Skin of body (tissue), 2 donors: ENCODE data around the gene HECTD2. TPM values are rescaled to one million over a fixed set of nuclear protein-coding genes. Genes with fewer than 3 reads are reported as not detected.
"Not testable (repeated sequence)": the region's sequence is repeated elsewhere in the genome, so short reads cannot be mapped to it uniquely, and the experiment has no call there.

ENCODE experiments used
- DNase-seq: peaks from one replicate; lab custom pipeline; 2025; lab: John Stamatoyannopoulos, UW
- total RNA-seq: library from RNA; depleted of rRNA; stranded (reverse); fragments of >200 nt; gene quantifications from one replicate; pipeline ENCODE4 v1.2.3, GENCODE V29; 2014

Gene HECTD2
- 20.4 TPM for total RNA-seq

- DNase-seq: peak; percentile 74
Measured at GRCh38 chr10:91409869-91410637, at the start of gene HECTD2. HECTD2 (plus strand) TSS chr10:91410344; CDS start chr10:91410439, 95 bp downstream.

DNA sequence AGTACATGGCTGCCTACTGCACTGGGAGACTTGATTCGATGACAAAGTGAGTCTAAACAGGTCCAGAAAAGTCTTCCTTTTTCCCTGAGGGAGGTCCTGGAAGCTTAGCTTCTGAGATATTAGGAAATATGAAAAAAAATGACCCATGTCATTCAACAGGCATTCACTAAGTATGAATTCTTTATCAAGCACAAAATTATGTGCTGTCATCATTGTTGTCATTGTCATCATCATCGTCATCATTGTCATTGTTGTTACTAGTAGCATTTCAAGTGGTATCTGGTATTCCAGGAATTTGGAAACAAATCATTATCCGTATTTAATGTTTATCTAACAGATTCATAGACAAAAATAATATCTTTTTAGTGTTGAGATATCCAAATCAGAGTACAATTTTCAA lies 49.7 kb upstream of the HECTD2 start:
- no peak for DNase-seq

DNA sequence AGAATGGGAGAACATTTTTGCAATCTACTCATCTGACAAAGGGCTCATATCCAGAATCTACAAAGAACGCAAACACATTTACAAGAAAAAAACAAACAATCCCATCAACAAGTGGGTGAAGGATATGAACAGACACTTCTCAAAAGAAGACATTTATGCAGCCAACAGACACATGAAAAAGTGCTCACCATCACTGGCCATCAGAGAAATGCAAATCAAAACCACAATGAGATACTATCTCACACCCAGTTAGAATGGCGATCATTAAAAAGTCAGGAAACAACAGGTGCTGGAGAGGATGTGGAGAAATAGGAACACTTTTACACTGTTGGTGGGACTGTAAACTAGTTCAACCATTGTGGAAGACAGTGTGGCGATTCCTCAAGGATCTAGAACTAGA lies 44.6 kb upstream of the HECTD2 start:
- not testable (repeated sequence) for DNase-seq

GRCh38 chr10:91366704-91367103 lies 43.4 kb upstream of the HECTD2 start:
- no peak for DNase-seq

DNA sequence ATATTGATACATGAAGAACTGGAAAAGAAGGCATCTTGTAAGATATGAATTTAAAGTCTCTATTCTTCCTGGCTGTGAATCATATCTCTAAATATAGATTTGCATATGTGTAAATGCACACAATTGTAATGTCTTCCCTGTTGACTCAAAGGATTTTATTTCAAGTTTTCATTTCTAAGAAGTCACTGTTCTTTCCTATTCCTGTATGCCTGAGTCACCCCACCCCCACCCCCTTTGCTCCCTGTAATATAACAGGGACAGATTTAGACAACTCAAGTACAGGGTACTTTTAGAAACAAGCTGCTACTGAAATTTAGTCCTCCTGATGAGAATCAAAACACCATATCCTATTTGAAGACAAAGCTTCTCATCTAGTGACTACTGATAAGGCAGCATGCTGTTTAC lies 43.0 kb upstream of the HECTD2 start:
- DNase-seq: no peak

- no peak for DNase-seq
Measured at GRCh38 chr10:91367558-91367957, 42.6 kb upstream of the HECTD2 start.

DNA sequence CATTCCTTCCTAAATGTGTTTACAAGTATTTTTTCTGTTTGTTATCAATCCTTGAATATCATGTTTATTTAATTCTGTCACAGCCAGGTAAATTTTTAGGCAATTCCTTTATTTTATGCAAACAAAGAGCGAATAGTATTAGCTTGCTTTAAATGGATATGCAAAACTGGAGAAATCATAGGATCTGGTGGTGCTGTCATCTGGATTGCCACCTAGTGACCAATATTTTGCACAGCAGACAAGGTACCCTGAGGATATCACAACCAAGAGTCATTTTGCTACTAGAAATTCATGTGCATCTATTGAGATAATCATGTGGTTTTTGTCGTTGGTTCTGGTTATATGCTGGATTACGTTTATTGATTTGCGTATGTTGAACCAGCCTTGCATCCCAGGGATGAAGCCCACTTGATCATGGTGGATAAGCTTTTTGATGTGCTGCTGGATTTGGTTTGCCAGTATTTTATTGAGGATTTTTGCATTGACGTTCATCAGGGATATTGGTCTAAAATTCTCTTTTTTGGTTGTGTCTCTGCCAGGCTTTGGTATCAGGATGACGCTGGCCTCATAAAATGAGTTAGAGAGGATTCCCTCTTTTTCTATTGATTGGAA lies 40.1 kb upstream of the HECTD2 start:
- not testable (repeated sequence) for DNase-seq

DNA sequence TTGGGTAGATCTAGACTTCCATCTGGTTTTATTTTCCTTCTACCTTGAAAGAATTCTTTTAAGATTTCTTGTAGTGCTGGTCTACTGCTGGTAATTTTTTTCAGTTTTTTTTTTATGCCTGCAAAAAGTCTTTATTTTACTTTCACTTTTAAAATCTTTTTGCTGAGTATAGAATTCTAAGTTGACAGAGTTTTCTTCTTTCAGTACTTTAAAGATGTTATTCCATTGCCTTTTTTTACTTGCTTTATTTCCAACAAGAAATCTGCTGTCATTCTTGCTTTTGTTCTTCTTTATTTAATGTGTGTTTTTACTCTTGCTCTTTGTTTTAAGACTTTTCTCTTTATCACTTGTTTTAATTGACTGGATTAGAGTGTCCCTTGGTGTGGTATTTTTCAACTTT lies 36.1 kb upstream of the HECTD2 start:
- DNase-seq: no peak

DNA sequence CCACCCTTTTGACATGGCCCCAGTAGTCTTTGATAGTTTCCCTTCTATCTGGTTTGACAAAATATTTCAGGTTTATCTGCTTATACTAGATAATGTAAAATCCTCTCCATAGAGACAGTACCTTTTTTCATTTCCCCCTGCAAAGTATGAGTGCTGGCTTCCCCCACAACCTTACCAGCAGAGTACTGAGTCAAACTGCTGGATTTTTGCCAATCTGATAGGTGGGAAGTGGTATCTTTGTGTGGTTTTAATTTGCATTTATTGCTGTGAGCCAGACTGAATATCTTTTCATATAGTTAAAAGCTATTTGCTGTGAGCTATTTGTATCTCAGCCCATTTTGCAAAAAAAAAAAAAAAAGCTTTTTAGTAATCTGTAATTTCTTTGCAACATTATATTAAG lies 32.1 kb upstream of the HECTD2 start:
- DNase-seq: no peak

DNA sequence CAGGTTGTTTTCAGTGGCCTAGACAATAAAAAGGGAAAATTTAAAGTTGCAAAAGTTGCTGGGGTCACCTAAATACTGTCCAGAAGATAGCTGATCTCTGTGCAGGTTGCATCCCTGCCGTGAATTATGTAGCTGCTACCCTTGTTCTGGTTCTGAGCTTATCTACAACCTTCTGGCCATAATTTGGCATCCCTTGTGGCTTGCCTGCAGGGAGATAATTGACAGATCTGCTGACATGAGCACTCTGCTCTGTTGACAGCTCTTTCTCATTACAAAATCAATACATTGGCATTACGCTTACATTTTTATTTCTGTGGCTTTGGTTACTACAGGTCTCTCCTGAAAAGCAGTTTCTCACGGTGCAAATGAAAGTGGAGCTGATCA lies 29.3 kb upstream of the HECTD2 start:
- no peak for DNase-seq

GRCh38 chr10:91381257-91381891 lies 28.8 kb upstream of the HECTD2 start:
- no peak for DNase-seq

DNA sequence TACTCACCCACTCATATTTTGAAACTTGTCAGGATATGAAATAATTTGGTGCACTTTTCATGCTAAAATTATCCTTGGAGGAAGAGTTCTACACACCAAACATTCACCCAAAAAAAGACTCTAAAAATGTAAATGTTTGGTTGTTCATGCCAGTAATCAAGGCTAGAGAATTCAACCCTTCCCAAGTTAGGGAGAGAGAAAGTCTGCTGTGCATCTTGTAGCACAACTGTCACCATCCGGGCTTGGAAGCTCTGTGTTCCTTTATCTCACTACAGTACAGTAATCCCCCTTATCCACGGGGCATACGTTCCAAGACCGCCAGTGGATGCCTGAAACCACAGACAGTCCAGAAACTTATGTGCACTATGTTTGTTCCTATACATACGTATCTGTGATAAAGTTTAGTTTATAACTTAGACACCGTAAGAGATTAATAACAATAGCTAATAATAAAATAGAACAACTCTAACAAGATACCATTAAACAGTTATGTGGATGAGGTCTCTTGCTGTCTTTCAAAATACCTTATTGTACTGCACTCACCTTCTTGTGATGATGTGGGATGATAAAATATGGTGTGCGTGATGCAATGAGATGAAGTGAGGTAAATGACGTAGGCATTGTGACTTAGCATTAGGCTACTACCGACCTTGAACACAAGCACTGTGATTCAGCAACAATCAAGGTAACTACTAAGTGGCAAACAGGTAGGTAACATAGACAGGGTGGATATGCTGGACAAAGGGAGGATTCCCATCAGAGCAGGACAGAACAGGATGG lies 24.6 kb upstream of the HECTD2 start:
- DNase-seq: no peak

- DNase-seq: peak; percentile 27
Measured at GRCh38 chr10:91389636-91390512, 20.3 kb upstream of the HECTD2 start.

DNA sequence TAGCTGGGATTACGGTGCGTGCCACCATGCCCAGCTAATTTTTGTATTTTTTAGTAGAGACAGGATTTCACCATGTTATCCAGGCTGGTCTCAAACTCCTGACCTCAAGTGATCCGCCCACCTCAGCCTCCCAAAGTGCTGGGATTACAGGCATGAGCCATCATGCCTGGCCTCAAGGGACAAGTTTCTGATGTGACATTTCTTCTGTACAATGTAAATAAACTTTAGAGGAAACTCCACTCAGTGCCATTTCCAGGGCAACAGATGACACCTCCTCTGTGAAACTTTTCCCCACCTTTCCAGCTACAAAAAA lies 19.7 kb upstream of the HECTD2 start:
- DNase-seq: not testable (repeated sequence)

DNA sequence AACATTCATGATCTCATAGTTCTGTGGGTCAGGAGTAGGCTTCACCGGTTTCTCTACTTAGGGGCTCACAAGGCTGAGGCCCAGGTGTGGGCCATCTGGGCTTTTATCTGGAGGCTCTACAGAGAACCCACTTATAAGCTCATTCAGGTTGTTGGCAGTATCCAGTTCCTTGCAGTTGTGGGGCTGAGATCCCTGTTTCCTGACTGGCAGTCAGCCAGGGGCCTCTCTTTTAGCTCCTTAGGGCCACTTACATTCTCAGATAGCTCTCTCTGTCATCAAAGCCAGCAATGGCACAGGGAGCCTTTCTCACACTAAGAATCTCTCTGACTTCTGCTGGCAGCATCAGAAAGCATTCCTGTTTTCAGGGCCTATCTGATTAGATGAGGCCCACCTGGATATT lies 18.2 kb upstream of the HECTD2 start:
- DNase-seq: no peak

DNA sequence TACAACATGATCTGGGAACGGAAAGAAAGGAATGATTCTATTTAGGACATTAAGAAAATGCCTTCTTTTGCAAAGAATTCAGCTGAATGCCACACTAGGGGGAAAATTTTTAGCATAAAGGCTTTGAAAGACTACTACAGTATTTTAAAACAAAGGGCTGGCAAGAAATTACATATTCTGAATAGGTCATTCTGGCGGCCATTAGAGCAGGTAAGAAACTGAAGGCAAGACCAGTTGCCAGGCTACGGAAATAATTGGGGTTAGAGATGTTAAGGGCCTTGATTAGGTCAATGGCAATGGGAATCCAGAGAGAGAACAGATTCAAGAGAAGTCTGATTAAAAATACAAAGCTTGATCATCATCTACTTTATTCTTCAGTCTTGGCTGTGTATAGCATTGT lies 3.8 kb upstream of the HECTD2 start:
- no peak for DNase-seq

- DNase-seq: peak; percentile 86
Measured at GRCh38 chr10:91409069-91409868, 875 bp upstream of the HECTD2 start.

- DNase-seq: peak; percentile 48
Measured at GRCh38 chr10:91410638-91411371, 661 bp downstream of the HECTD2 start.

DNA sequence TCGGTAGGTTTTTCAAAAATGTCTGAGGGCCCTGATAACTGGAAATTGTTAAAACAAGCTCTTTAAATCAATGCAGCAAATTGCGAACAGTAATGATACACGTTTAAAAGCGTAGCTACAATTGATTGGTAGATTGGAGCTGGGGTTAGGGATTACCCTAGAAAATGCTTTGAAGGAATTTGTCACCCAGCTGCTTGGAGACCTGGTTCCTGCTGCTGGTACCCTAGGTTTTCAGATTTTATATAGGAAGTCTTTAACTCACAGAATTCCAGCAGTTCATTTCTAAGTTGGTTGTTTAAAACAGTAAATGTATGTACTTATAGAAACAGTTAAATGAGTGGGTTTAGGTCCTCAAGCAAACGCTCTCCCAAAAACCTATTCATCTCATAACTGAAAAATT lies 1.5 kb downstream of the HECTD2 start:
- no peak for DNase-seq
